Transverse colon (tissue), 4 donors: ENCODE results near the gene TJP2.

Experiments
- CTCF ChIP-seq, 5 experiments: fragments of 200-600 bp in 3 of 5; fragments of 450-650 bp in 2 of 5; sonication (generic) in 3 of 5; IDR thresholded peaks; 1 replicate in 2 of 5; 2 replicates in 3 of 5; pipeline ENCODE4 v1.5.1; 2016 to 2017; ENCODE audit warnings: antibody characterized with exemption in 5 of 5, inconsistent platforms in 3 of 5, mild to moderate bottlenecking in 2 of 5, moderate library complexity in 1 of 5
- POLR2A ChIP-seq: fragments of 450-650 bp; IDR thresholded peaks from one replicate; pipeline ENCODE4 v1.6.1; 2016; ENCODE audit warnings: antibody characterized with exemption, mild to moderate bottlenecking, moderate library complexity
- POLR2AphosphoS5 ChIP-seq, 3 donors: sonication (generic); formaldehyde crosslinking; IDR thresholded peaks; one replicate each; pipeline ENCODE4 v1.6.1; 2016; ENCODE audit warnings: antibody characterized with exemption in 3 of 3

- no peak for TF ChIP-seq POLR2A
- no peak for TF ChIP-seq CTCF (IDR thresholded peaks at IDR 0.05)
- TF ChIP-seq POLR2AphosphoS5 (IDR thresholded peaks at IDR 0.05): no peak
Observed at GRCh38 chr9:69250681-69251080, 76.6 kb downstream of the TJP2 start.
